Small intestine (tissue), 16 donors: ENCODE data around the gene NECTIN4. TPM values are rescaled to one million over a fixed set of nuclear protein-coding genes. Genes with fewer than 3 reads are reported as not detected.

ENCODE experiments used
- DNase-seq, 2 donors: peaks; one replicate each; pipeline versions ENCODE4 v3.0.0 to v3.0.0-alpha.2; 2013
- FAIRE-seq: peaks from 2 replicates; lab custom pipeline; 2012; peaks lifted over from hg19 to GRCh38; lab: Jason Lieb, UNC
- H3K27ac ChIP-seq, 3 donors: one replicate each; pipeline ENCODE4 v1.5.1; 2013; ENCODE audit warnings: low read length in 2 of 3, mild to moderate bottlenecking in 2 of 3, control low read depth in 1 of 3, inconsistent platforms in 1 of 3, low read depth in 1 of 3, moderate library complexity in 1 of 3
- H3K27me3 ChIP-seq, 3 donors: one replicate each; pipeline ENCODE4 v1.6.1; 2013; ENCODE audit warnings: low read length in 3 of 3, inconsistent platforms in 1 of 3; ENCODE audit not compliant: control insufficient read depth in 3 of 3, insufficient read depth in 3 of 3
- H3K36me3 ChIP-seq, 3 donors: one replicate each; pipeline ENCODE4 v1.6.1; 2013; ENCODE audit warnings: low read length in 3 of 3, inconsistent platforms in 1 of 3, low read depth in 1 of 3, mild to moderate bottlenecking in 1 of 3, moderate library complexity in 1 of 3; ENCODE audit not compliant: control insufficient read depth in 3 of 3, insufficient read depth in 2 of 3
- H3K4me1 ChIP-seq, 3 donors: one replicate each; pipeline ENCODE4 v1.6.1; 2013; ENCODE audit warnings: low read length in 2 of 3, inconsistent platforms in 1 of 3, low read depth in 1 of 3, mild to moderate bottlenecking in 1 of 3, moderate library complexity in 1 of 3; ENCODE audit not compliant: control insufficient read depth in 3 of 3, insufficient read depth in 2 of 3
- H3K4me3 ChIP-seq, 3 donors: one replicate each; pipeline ENCODE4 v1.5.1; 2013; ENCODE audit warnings: low read length in 3 of 3, control low read depth in 1 of 3, inconsistent platforms in 1 of 3, low read depth in 1 of 3, mild to moderate bottlenecking in 1 of 3, moderate library complexity in 1 of 3
- H3K9me3 ChIP-seq, 2 donors: one replicate each; pipeline ENCODE4 v1.6.1; 2013; ENCODE audit warnings: low read depth in 1 of 2, low read length in 1 of 2; ENCODE audit not compliant: control insufficient read depth in 2 of 2, insufficient read depth in 1 of 2
- WGBS, 3 donors: extraction: QIAGEN DNeasy Blood & Tissue Kit; methylation state at CpG; one replicate each; pipeline ENCODE4 v1.1.7; 2013; 5-methylcytosine and 5-hydroxymethylcytosine counted together
- long read RNA-seq, 10 donors: transcript quantifications; one replicate each; lab custom pipeline, GENCODE V29; 2026
- polyA plus RNA-seq, 4 donors: library from polyadenylated mRNA; stranded (reverse) in 3 of 4; unstranded in 1 of 4; fragments of 200-250 nt in 3 of 4; fragments of 120-200 nt in 1 of 4; gene quantifications; one replicate each; pipeline versions ENCODE4 v1.2.1 to v1.2.3, GENCODE V29; 2013
- donor health status: healthy with polysubstance abuse.
- donor health status: control.
- donor health status: control.
- donor health status: Bipolar disorder and iron deficiency.
- donor health status: healthy.

NECTIN4 gene
- polyA plus RNA-seq = 1 to 10 TPM in 1 of 4 donors, under 1 TPM in 2, not detected in 1; 0.22 to 1.0 (median 0.93) TPM
- long read RNA-seq, donor 1 = 0 reads
- long read RNA-seq, donor 2 = 0 reads
- long read RNA-seq, donor 3 = 0 reads
- long read RNA-seq, donor 4 = 0 reads
- long read RNA-seq, donor 5 = 0 reads
- long read RNA-seq, donor 6 = 0 reads
- long read RNA-seq, donor 7 = 0 reads
- long read RNA-seq, donor 8 = 0 reads
- long read RNA-seq, donor 9 = 0 reads
- long read RNA-seq, donor 10 = 0 reads

GRCh38 chr1:161089251-161089924, at the start of gene NECTIN4:
NECTIN4 (minus strand) TSS chr1:161089558; CDS start chr1:161089296, 262 bp downstream.
- no peaks in the 10 kb centered on the region for H3K36me3 ChIP-seq
- H3K27ac ChIP-seq = no peak within 1 kb of the TSS
- no peak for FAIRE-seq
- H3K4me1 ChIP-seq = peaks cover 0 to 21% (median 0%) of the 10 kb centered on the region in 3 donors
- peaks cover 0 to 4% (median 0%) of the 10 kb centered on the region in 3 donors for H3K27me3 ChIP-seq
- H3K9me3 ChIP-seq = no peaks in the 10 kb centered on the region
- peak within 1 kb of the TSS in 1 of 3 donors; percentile 6 for H3K4me3 ChIP-seq
- 15 to 52% (median 35%) methylated on average over 20 to 22 of the region's 22 CpGs for WGBS, 3 donors
- peak; percentile 70 to 84 for DNase-seq

GRCh38 chr1:161138431-161138830, 49.1 kb upstream of the NECTIN4 start:
- Histone ChIP-seq H3K36me3 (peaks cover 0 to 6% (median 0%) of the 10 kb centered on the region in 3 donors), H3K27me3 (no peaks in the 10 kb centered on the region), H3K4me3 (no peak overlapping the region), H3K9me3 (no peaks in the 10 kb centered on the region), H3K4me1 (peaks cover 0 to 4% (median 0%) of the 10 kb centered on the region in 3 donors), H3K27ac (no peak overlapping the region)
- WGBS, 3 donors = 81 to 96% (median 83%) methylated on average over 1 of the region's 1 CpG
- DNase-seq (no peak), FAIRE-seq (no peak)

GRCh38 chr1:161137881-161138280, 48.5 kb upstream of the NECTIN4 start:
- H3K4me1 ChIP-seq = peaks cover 0 to 4% (median 0%) of the 10 kb centered on the region in 3 donors
- WGBS, 3 donors = 75 to 91% (median 80%) methylated on average over 3 of the region's 3 CpGs

GRCh38 chr1:161133220-161133740, 43.9 kb upstream of the NECTIN4 start:
- FAIRE-seq = no peak
- Histone ChIP-seq H3K27me3 (no peaks in the 10 kb centered on the region), H3K9me3 (no peaks in the 10 kb centered on the region), H3K27ac (peak overlapping the region; percentile 84 to 88 (median 87)), H3K36me3 (peaks cover 0 to 14% (median 4%) of the 10 kb centered on the region in 3 donors), H3K4me3 (peak overlapping the region; percentile 54 to 71 (median 56)), H3K4me1 (peaks cover 0 to 9% (median 6%) of the 10 kb centered on the region in 3 donors)
- no peak for DNase-seq
- WGBS, 3 donors = 2 to 5% (median 3%) methylated on average over 11 of the region's 11 CpGs

More at GRCh38 chr1:161137881-161138280, 48.5 kb upstream of the NECTIN4 start:
- peaks cover 0 to 6% (median 0%) of the 10 kb centered on the region in 3 donors for H3K36me3 ChIP-seq
- no peaks in the 10 kb centered on the region for H3K9me3 ChIP-seq
- H3K27ac ChIP-seq = no peak overlapping the region
- no peak for DNase-seq
- no peak overlapping the region for H3K4me3 ChIP-seq
- FAIRE-seq = no peak
- no peaks in the 10 kb centered on the region for H3K27me3 ChIP-seq

GRCh38 chr1:161132410-161133219, 43.3 kb upstream of the NECTIN4 start, which contains the start of gene DEDD:
DEDD (minus strand) TSS chr1:161132667; CDS start chr1:161124462, 8,205 bp downstream.
- peak within 1 kb of the TSS; percentile 56 to 71 (median 71) for H3K4me3 ChIP-seq
- no peaks in the 10 kb centered on the region for H3K9me3 ChIP-seq
- WGBS, 3 donors = 1% methylated on average over 64 to 68 of the region's 68 CpGs
- FAIRE-seq (no peak), DNase-seq (peak; percentile 96 to 97)
- H3K4me1 ChIP-seq = peaks cover 0 to 9% (median 6%) of the 10 kb centered on the region in 3 donors
- H3K36me3 ChIP-seq = peaks cover 0 to 16% (median 4%) of the 10 kb centered on the region in 3 donors
- H3K27me3 ChIP-seq = no peaks in the 10 kb centered on the region
- H3K27ac ChIP-seq = peak within 1 kb of the TSS; percentile 84 to 88 (median 87)

- Histone ChIP-seq H3K9me3 (no peaks in the 10 kb centered on the region), H3K27ac (peak overlapping the region; percentile 84 to 88 (median 87)), H3K27me3 (no peaks in the 10 kb centered on the region), H3K4me1 (peaks cover 0 to 9% (median 6%) of the 10 kb centered on the region in 3 donors), H3K36me3 (peaks cover 0 to 16% (median 4%) of the 10 kb centered on the region in 3 donors), H3K4me3 (peak overlapping the region; percentile 56 to 71 (median 71))
- DNase-seq (peak; percentile 22 to 41), FAIRE-seq (no peak)
- WGBS, 3 donors = 4 to 6% (median 5%) methylated on average over 21 to 22 of the region's 22 CpGs
Observed at GRCh38 chr1:161131523-161132409, 42.4 kb upstream of the NECTIN4 start.

GRCh38 chr1:161130266-161130665, 40.9 kb upstream of the NECTIN4 start:
- peaks cover 0 to 20% (median 4%) of the 10 kb centered on the region in 3 donors for H3K36me3 ChIP-seq
- DNase-seq = no peak
- no peak for FAIRE-seq
- H3K9me3 ChIP-seq = no peaks in the 10 kb centered on the region
- H3K27me3 ChIP-seq = no peaks in the 10 kb centered on the region
- 42 to 63% (median 56%) methylated on average over 1 of the region's 1 CpG for WGBS, 3 donors
- peaks cover 0 to 9% (median 6%) of the 10 kb centered on the region in 3 donors for H3K4me1 ChIP-seq
- H3K4me3 ChIP-seq = no peak overlapping the region
- no peak overlapping the region for H3K27ac ChIP-seq
